IMR-90 (cell line): ENCODE data around the gene PALB2. TPM values are rescaled to one million over a fixed set of nuclear protein-coding genes. Genes with fewer than 3 reads are reported as not detected.

Experiments
- ATAC-seq: fragments of 200-7000 bp; cut with Tn5 transposase; 2 replicates; pipeline ENCODE4 v1.9.1; 2020; ENCODE audit warnings: low read depth, mild to moderate bottlenecking, moderate library complexity
- BruUV-seq: library from RNA; stranded (reverse); fragments of 400-500 nt; replicated peaks from 2 replicates; lab custom pipeline; 2021; lab: Mats Ljungman, UMichigan
- CTCF ChIA-PET: fragments of 300-600 bp; formaldehyde crosslinking; extraction: SDS; loops from one replicate; lab custom pipeline; 2021; ENCODE audit warnings: antibody characterized with exemption; lab: Yijun Ruan, JAX
- POLR2A ChIA-PET: fragments of 300-600 bp; sonication (Branson Sonifier 250); formaldehyde crosslinking; loops from one replicate; lab custom pipeline; 2022; ENCODE audit warnings: antibody characterized with exemption; ENCODE audit not compliant: unreplicated experiment; lab: Charles Lee
- DNase-seq: peaks from one replicate; pipeline ENCODE4 v3.0.0; 2013
- H2AFZ ChIP-seq: replicated peaks from 2 replicates; pipeline ENCODE3; 2013; ENCODE audit warnings: low read length, mild to moderate bottlenecking; ENCODE audit not compliant: poor library complexity
- H2AK5ac ChIP-seq: 2 replicates; pipeline ENCODE4 v1.6.1; 2013; ENCODE audit warnings: low read depth, low read length, inconsistent platforms
- H2AK9ac ChIP-seq: replicated peaks from 2 replicates; pipeline ENCODE3; 2013; ENCODE audit warnings: mild to moderate bottlenecking, low read depth, low read length, moderate library complexity; ENCODE audit not compliant: poor library complexity
- H2BK120ac ChIP-seq: 2 replicates; pipeline ENCODE4 v1.6.1; 2013; ENCODE audit warnings: low read depth, low read length, inconsistent platforms
- H2BK15ac ChIP-seq: 3 replicates; pipeline ENCODE4 v1.6.1; 2013; ENCODE audit warnings: low read depth, low read length, inconsistent platforms
- H2BK20ac ChIP-seq: 2 replicates; pipeline ENCODE4 v1.6.1; 2013; ENCODE audit warnings: low read depth, mild to moderate bottlenecking, inconsistent platforms, low read length, moderate library complexity
- H2BK5ac ChIP-seq: 2 replicates; pipeline ENCODE4 v1.6.1; 2013; ENCODE audit warnings: mild to moderate bottlenecking, low read depth, low read length, inconsistent platforms; ENCODE audit not compliant: poor library complexity, severe bottlenecking
- H3K14ac ChIP-seq: replicated peaks from 2 replicates; pipeline ENCODE4 v1.6.1; 2013; ENCODE audit warnings: low read depth, low read length, inconsistent platforms
- H3K18ac ChIP-seq: 2 replicates; pipeline ENCODE4 v1.6.1; 2013; ENCODE audit warnings: low read depth, low read length, control low read depth
- H3K23ac ChIP-seq: 2 replicates; pipeline ENCODE4 v1.6.1; 2013; ENCODE audit warnings: low read depth, low read length, inconsistent platforms
- H3K27ac ChIP-seq: 2 replicates; pipeline ENCODE4 v1.5.1; 2013; ENCODE audit warnings: mild to moderate bottlenecking, control low read depth, low read length; ENCODE audit not compliant: insufficient read depth
- H3K27me3 ChIP-seq: 2 replicates; pipeline ENCODE4 v1.6.1; 2013; ENCODE audit warnings: low read length; ENCODE audit not compliant: control insufficient read depth, insufficient read depth
- H3K36me3 ChIP-seq: 2 replicates; pipeline ENCODE4 v1.6.1; 2013; ENCODE audit warnings: low read length, mixed read lengths; ENCODE audit not compliant: control insufficient read depth, insufficient read depth
- H3K4ac ChIP-seq: 2 replicates; pipeline ENCODE4 v1.6.1; 2013; ENCODE audit warnings: low read depth, low read length, inconsistent platforms
- H3K4me1 ChIP-seq: 2 replicates; pipeline ENCODE4 v1.6.1; 2013; ENCODE audit warnings: low read length, mixed read lengths; ENCODE audit not compliant: control insufficient read depth, insufficient read depth
- H3K4me2 ChIP-seq: 2 replicates; pipeline ENCODE4 v1.6.1; 2013; ENCODE audit warnings: low read depth, mild to moderate bottlenecking, control low read depth, low read length, moderate library complexity
- H3K4me3 ChIP-seq: 2 replicates; pipeline ENCODE4 v1.5.1; 2013; ENCODE audit warnings: low read depth, mild to moderate bottlenecking, control low read depth, low read length, moderate library complexity; ENCODE audit not compliant: insufficient read depth
- H3K56ac ChIP-seq: 2 replicates; pipeline ENCODE4 v1.6.1; 2013; ENCODE audit warnings: low read length, inconsistent platforms; ENCODE audit not compliant: insufficient read depth; ENCODE audit errors: extremely low read depth
- H3K79me1 ChIP-seq, 2 experiments: 2 replicates each; pipeline ENCODE4 v1.6.1; 2013; ENCODE audit warnings: low read length in 2 of 2, inconsistent platforms in 1 of 2, low read depth in 1 of 2
- H3K9ac ChIP-seq: 2 replicates; pipeline ENCODE4 v1.6.1; 2013; ENCODE audit warnings: low read depth, low read length, control low read depth
- H3K9me1 ChIP-seq: 2 replicates; pipeline ENCODE4 v1.6.1; 2013; ENCODE audit warnings: low read length, inconsistent platforms; ENCODE audit not compliant: insufficient read depth
- H3K9me3 ChIP-seq: 2 replicates; pipeline ENCODE4 v1.6.1; 2013; ENCODE audit warnings: low read length; ENCODE audit not compliant: control insufficient read depth, insufficient read depth
- H4K20me1 ChIP-seq: 2 replicates; pipeline ENCODE4 v1.6.1; 2013; ENCODE audit warnings: low read length, inconsistent platforms; ENCODE audit not compliant: insufficient read depth
- H4K5ac ChIP-seq: 2 replicates; pipeline ENCODE4 v1.6.1; 2013; ENCODE audit warnings: mild to moderate bottlenecking, low read depth, low read length, control low read depth
- H4K8ac ChIP-seq, 2 experiments: 2 replicates each; pipeline ENCODE4 v1.6.1; 2013; ENCODE audit warnings: low read depth in 2 of 2, low read length in 2 of 2, control low read depth in 1 of 2, inconsistent platforms in 1 of 2
- H4K91ac ChIP-seq: 2 replicates; pipeline ENCODE4 v1.6.1; 2013; ENCODE audit warnings: low read depth, low read length, inconsistent platforms; ENCODE audit not compliant: insufficient read depth
- BHLHE40 ChIP-seq: fragments of 150-350 bp; IDR thresholded peaks from 2 replicates; pipeline ENCODE4 v1.6.1; 2016; ENCODE audit warnings: mild to moderate bottlenecking, low read depth, low read length
- CTCF ChIP-seq: conservative IDR thresholded peaks from 2 replicates; pipeline ENCODE4 v1.5.1; 2012; ENCODE audit warnings: mild to moderate bottlenecking, low read depth, low read length, improper control_type of control experiment
- MXI1 ChIP-seq: IDR thresholded peaks from 2 replicates; pipeline ENCODE4 v1.6.1; 2012; ENCODE audit warnings: low read depth, mild to moderate bottlenecking, low read length, moderate library complexity, borderline replicate concordance
- NFE2L2 ChIP-seq: fragments of 150-350 bp; IDR thresholded peaks from 2 replicates; pipeline ENCODE4 v1.6.1; 2016; ENCODE audit warnings: low read depth, mild to moderate bottlenecking, low read length
- POLR2A ChIP-seq: IDR thresholded peaks from 2 replicates; pipeline ENCODE4 v1.6.1; 2012; ENCODE audit warnings: mild to moderate bottlenecking, low read depth, low read length
- RAD21 ChIP-seq: IDR thresholded peaks from 2 replicates; pipeline ENCODE4 v1.6.1; 2012; ENCODE audit warnings: low read length, improper control_type of control experiment
- SMC3 ChIP-seq: fragments of 150-350 bp; IDR thresholded peaks from 2 replicates; pipeline ENCODE4 v1.6.1; 2016; ENCODE audit warnings: low read depth, mild to moderate bottlenecking, antibody characterized with exemption, low read length, moderate library complexity
- WGBS, 2 experiments: methylation state at CpG; one replicate each; pipeline versions ENCODE4 v1.1.5 to v1.1.7; 2013; ENCODE audit warnings: missing lambda C conversion rate in 2 of 2; ENCODE audit not compliant: insufficient read length in 1 of 2; ENCODE audit errors: extremely low coverage in 2 of 2; 5-methylcytosine and 5-hydroxymethylcytosine counted together
- dilution Hi-C: fragments of 300-500 bp; cut with HindIII; formaldehyde crosslinking; loops from one replicate; pipeline ENCODE4 v1.14.3; 2018; ENCODE audit warnings: low sequenced_read_pairs; ENCODE audit not compliant: unreplicated experiment
- in situ Hi-C: fragments of 300-500 bp; cut with MboI; formaldehyde crosslinking; loops from 3 replicates; pipeline ENCODE4 v1.14.3; 2019; ENCODE audit warnings: low sequenced_read_pairs, inconsistent platforms, mixed read lengths
- intact Hi-C: fragments of 100-400 bp; cut with micrococcal nuclease; formaldehyde crosslinking; loops from 2 replicates; pipeline ENCODE4 v1.10.0; 2022
- polyA plus RNA-seq, 3 experiments: library from polyadenylated mRNA; depleted of rRNA; stranded (reverse); fragments of >200 nt; gene quantifications; 2 replicates each; pipeline ENCODE4 v1.2.3, GENCODE V29; 2012; ENCODE audit warnings: low replicate concordance in 1 of 3
- total RNA-seq: library from RNA; depleted of rRNA; stranded (reverse); fragments of >200 nt; gene quantifications from 2 replicates; pipeline ENCODE4 v1.2.3, GENCODE V29; 2012
- TF ChIP-seq, protein P1 (sequence below): fragments of 150-350 bp; IDR thresholded peaks from 2 replicates; pipeline ENCODE4 v1.6.1; 2017; ENCODE audit warnings: mild to moderate bottlenecking, antibody characterized with exemption, low read length, low read depth

PALB2 gene
- total and polyA plus RNA-seq, 2 of the 4 experiments (the other 2 are of a cell fraction): 4.1 to 8.6 TPM

DNA sequence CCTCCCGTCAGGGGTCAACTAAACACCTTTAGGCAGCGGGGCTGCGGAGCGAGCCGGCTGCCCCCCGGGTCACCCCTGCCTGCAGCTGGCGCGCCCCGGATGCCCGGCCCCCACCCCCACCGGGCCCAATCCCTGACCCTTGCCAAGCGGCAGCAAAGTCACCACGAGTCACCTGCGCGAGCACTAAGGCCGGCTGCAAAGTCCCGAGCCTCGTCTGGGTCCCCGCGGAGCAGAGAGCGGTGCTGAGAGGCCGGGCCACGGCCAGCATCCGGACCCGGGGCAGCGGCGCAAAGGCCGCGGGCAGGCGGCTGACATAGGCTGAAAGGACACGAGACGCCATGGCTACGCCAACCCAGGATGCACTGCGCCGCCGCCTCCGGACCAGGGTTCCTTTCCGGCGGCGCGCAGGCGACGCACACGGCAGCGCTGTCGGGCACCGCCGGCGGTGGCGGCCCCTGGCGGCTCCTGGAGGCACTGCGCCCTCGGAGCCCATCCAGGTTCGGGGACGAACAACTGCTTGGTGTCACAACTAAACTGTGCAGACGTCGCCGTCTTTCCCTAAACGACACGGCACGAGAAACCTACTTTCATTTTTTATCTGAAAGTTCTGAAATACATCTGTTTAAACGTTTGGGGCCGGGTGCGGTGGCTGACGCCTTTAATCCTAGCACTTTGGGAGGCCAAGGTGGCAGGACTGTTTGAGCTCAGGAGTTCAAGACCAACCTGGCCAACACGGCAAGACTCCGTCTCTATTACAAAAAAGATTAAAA is 45.0 kb downstream of the PALB2 start, which contains the start of gene NDUFAB1:
Gene NDUFAB1, minus strand, starts transcription at position 366 of the 770 bp plus-strand sequence. Its CDS starts 26 bp downstream, at position 340.
- peak within 1 kb of the TSS; percentile 82; the same call in 1 of the 2 replicates for H2AK5ac ChIP-seq

More for the DNA sequence above, 45.0 kb downstream of the PALB2 start, which contains the start of gene NDUFAB1:
- Histone ChIP-seq H2BK15ac (no peak within 1 kb of the TSS; the same call in 2 of the 3 replicates), H2BK120ac (peak within 1 kb of the TSS; percentile 78; the same call in 1 of the 2 replicates), H3K9me1 (peaks cover 8% of the 10 kb centered on the region), H3K9me3 (no peaks in the 10 kb centered on the region), H2BK5ac (peak within 1 kb of the TSS; percentile 68), H3K18ac (no peak within 1 kb of the TSS), H4K91ac (peak within 1 kb of the TSS; percentile 48), H4K5ac (peak within 1 kb of the TSS; percentile 77), H3K14ac (peak within 1 kb of the TSS; percentile 93), H3K79me1 (peaks cover 5 to 32% of the 10 kb centered on the region in 2 experiments; a peak in 3 of 4 replicates), H4K20me1 (peaks cover 28% of the 10 kb centered on the region), H3K23ac (peak within 1 kb of the TSS; percentile 86; the same call in 1 of the 2 replicates), H3K4me1 (peaks cover 3% of the 10 kb centered on the region; the same call in 1 of the 2 replicates), H3K9ac (peak within 1 kb of the TSS; percentile 99), H3K27me3 (no peaks in the 10 kb centered on the region), H2AK9ac (peak within 1 kb of the TSS; percentile 95), H4K8ac (peak within 1 kb of the TSS; percentile 90 to 98), H2BK20ac (no peak within 1 kb of the TSS), H3K4me3 (peak within 1 kb of the TSS; percentile 100), H3K4ac (peak within 1 kb of the TSS; percentile 88), H3K36me3 (peaks cover 19% of the 10 kb centered on the region), H3K4me2 (peak within 1 kb of the TSS; percentile 98), H3K27ac (peak within 1 kb of the TSS; percentile 92), H2AFZ (peak within 1 kb of the TSS; percentile 94), H3K56ac (peak within 1 kb of the TSS; percentile 58)
- 0% methylated on average over 21 of the region's 67 CpGs; no CpG with 5 or more reads in 1 of the 2 experiments for WGBS, 2 experiments
- CTCF ChIA-PET: interaction anchor here (0.8 kb wide), 1 partner anchor 13 kb away, joined by 3 read pairs; no protein-coding TSS in a partner anchor
- in situ Hi-C loops: no loop called here
- POLR2A ChIA-PET: no interaction called here
- TF ChIP-seq MXI1: peak; percentile 82; the same call in 1 of the 2 replicates
- TF ChIP-seq, protein P1, sequence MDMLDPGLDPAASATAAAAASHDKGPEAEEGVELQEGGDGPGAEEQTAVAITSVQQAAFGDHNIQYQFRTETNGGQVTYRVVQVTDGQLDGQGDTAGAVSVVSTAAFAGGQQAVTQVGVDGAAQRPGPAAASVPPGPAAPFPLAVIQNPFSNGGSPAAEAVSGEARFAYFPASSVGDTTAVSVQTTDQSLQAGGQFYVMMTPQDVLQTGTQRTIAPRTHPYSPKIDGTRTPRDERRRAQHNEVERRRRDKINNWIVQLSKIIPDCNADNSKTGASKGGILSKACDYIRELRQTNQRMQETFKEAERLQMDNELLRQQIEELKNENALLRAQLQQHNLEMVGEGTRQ: no peak
- peak; percentile 98 for TF ChIP-seq CTCF
- TF ChIP-seq POLR2A: peak; percentile 61; the same call in 1 of the 2 replicates
- peak; percentile 52 for TF ChIP-seq RAD21
- peak; percentile 34 for TF ChIP-seq BHLHE40
- TF ChIP-seq SMC3: peak; percentile 39
- TF ChIP-seq NFE2L2: no peak
- DNase-seq: peak; percentile 83
- intact Hi-C loops: loop anchor here (2.0 kb wide), 1 partner anchor 45 kb away; the partner anchor contains the start of genes DCTN5 and PALB2
- BruUV-seq: no TSS peak
- ATAC-seq: peak; percentile 100
- dilution Hi-C loops: no loop called here
